Measurements from ENCODE around the gene PNKD.

PNKD gene

DNA sequence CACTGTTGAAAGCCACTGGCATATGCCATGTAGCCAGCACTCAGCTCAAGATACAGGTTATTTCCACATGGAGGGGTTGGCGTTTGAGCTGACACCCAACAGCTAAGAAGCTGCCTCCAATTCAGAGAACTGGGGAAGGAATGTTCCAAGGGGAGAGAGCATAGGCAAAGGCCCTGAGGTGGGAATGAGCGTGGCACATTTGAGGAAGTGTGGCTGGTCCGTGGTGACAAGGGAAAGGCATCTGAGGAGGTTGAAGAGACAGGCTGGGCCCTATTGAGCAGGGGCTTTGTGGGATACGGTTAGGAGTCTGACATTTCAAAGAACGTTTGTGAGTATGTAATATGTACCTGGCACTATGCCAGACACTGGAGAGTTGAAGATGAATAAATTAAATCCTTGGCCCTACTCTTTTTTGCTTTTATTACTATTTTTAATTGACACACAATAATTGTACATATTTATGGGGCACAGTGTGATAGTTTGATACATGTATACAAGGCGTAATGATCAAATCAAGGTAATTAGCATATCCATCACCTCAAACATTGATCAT lies 49.6 kb downstream of the PNKD start:
- H3K9me3 ChIP-seq (ENCODE audit: control insufficient read depth, low read length), result no peaks in the 10 kb centered on the region
- H3K27me3 ChIP-seq (ENCODE audit: control insufficient read depth, insufficient read depth, low read length), result no peaks in the 10 kb centered on the region
- H3K36me3 ChIP-seq (ENCODE audit: control insufficient read depth, insufficient read depth, low read length), result no peaks in the 10 kb centered on the region
- H3K9ac ChIP-seq (ENCODE audit: low read length), result no peak overlapping the region
- peaks cover 44% of the 10 kb centered on the region for H3K4me1 ChIP-seq (ENCODE audit: control insufficient read depth, insufficient read depth, low read length)
- no peak overlapping the region for H3K4me3 ChIP-seq (ENCODE audit: low read length)

- H3K9me3 ChIP-seq (ENCODE audit: control insufficient read depth, low read length), result no peaks in the 10 kb centered on the region
- no peaks in the 10 kb centered on the region for H3K27me3 ChIP-seq (ENCODE audit: control insufficient read depth, insufficient read depth, low read length)
- no peak overlapping the region for H3K4me3 ChIP-seq (ENCODE audit: low read length)
- peaks cover 46% of the 10 kb centered on the region for H3K4me1 ChIP-seq (ENCODE audit: control insufficient read depth, insufficient read depth, low read length)
- H3K36me3 ChIP-seq (ENCODE audit: control insufficient read depth, insufficient read depth, low read length), result no peaks in the 10 kb centered on the region
- no peak overlapping the region for H3K9ac ChIP-seq (ENCODE audit: low read length)
These were observed 50.5 kb downstream of the PNKD start for GRCh38 chr2:218320704-218321336.

GRCh38 chr2:218322768-218323525 lies 52.6 kb downstream of the PNKD start:
- Histone ChIP-seq H3K9ac (ENCODE audit: low read length) (peak overlapping the region; percentile 90), H3K4me1 (ENCODE audit: control insufficient read depth, insufficient read depth, low read length) (peaks cover 55% of the 10 kb centered on the region), H3K36me3 (ENCODE audit: control insufficient read depth, insufficient read depth, low read length) (no peaks in the 10 kb centered on the region), H3K9me3 (ENCODE audit: control insufficient read depth, low read length) (no peaks in the 10 kb centered on the region), H3K27me3 (ENCODE audit: control insufficient read depth, insufficient read depth, low read length) (no peaks in the 10 kb centered on the region), H3K4me3 (ENCODE audit: low read length) (peak overlapping the region; percentile 93)

GRCh38 chr2:218323526-218324472 lies 53.5 kb downstream of the PNKD start:
- Histone ChIP-seq H3K9me3 (ENCODE audit: control insufficient read depth, low read length) (no peaks in the 10 kb centered on the region), H3K4me3 (ENCODE audit: low read length) (peak overlapping the region; percentile 93), H3K4me1 (ENCODE audit: control insufficient read depth, insufficient read depth, low read length) (peaks cover 55% of the 10 kb centered on the region), H3K9ac (ENCODE audit: low read length) (peak overlapping the region; percentile 90), H3K36me3 (ENCODE audit: control insufficient read depth, insufficient read depth, low read length) (no peaks in the 10 kb centered on the region), H3K27me3 (ENCODE audit: control insufficient read depth, insufficient read depth, low read length) (no peaks in the 10 kb centered on the region)

GRCh38 chr2:218325566-218326160 lies 55.3 kb downstream of the PNKD start:
- Histone ChIP-seq H3K9ac (ENCODE audit: low read length) (peak overlapping the region; percentile 12), H3K4me1 (ENCODE audit: control insufficient read depth, insufficient read depth, low read length) (peaks cover 65% of the 10 kb centered on the region), H3K27me3 (ENCODE audit: control insufficient read depth, insufficient read depth, low read length) (no peaks in the 10 kb centered on the region), H3K9me3 (ENCODE audit: control insufficient read depth, low read length) (no peaks in the 10 kb centered on the region), H3K36me3 (ENCODE audit: control insufficient read depth, insufficient read depth, low read length) (no peaks in the 10 kb centered on the region), H3K4me3 (ENCODE audit: low read length) (no peak overlapping the region)

GRCh38 chr2:218326315-218326714 lies 56.0 kb downstream of the PNKD start:
- H3K4me3 ChIP-seq (ENCODE audit: low read length), result no peak overlapping the region
- H3K4me1 ChIP-seq (ENCODE audit: control insufficient read depth, insufficient read depth, low read length), result peaks cover 61% of the 10 kb centered on the region
- peak overlapping the region; percentile 12 for H3K9ac ChIP-seq (ENCODE audit: low read length)
- H3K9me3 ChIP-seq (ENCODE audit: control insufficient read depth, low read length), result no peaks in the 10 kb centered on the region
- H3K36me3 ChIP-seq (ENCODE audit: control insufficient read depth, insufficient read depth, low read length), result no peaks in the 10 kb centered on the region
- H3K27me3 ChIP-seq (ENCODE audit: control insufficient read depth, insufficient read depth, low read length), result no peaks in the 10 kb centered on the region

- H3K36me3 ChIP-seq (ENCODE audit: control insufficient read depth, insufficient read depth, low read length), result no peaks in the 10 kb centered on the region
- H3K4me1 ChIP-seq (ENCODE audit: control insufficient read depth, insufficient read depth, low read length), result peaks cover 48% of the 10 kb centered on the region
- no peak overlapping the region for H3K9ac ChIP-seq (ENCODE audit: low read length)
These were observed 57.3 kb downstream of the PNKD start for GRCh38 chr2:218327451-218328210.

DNA sequence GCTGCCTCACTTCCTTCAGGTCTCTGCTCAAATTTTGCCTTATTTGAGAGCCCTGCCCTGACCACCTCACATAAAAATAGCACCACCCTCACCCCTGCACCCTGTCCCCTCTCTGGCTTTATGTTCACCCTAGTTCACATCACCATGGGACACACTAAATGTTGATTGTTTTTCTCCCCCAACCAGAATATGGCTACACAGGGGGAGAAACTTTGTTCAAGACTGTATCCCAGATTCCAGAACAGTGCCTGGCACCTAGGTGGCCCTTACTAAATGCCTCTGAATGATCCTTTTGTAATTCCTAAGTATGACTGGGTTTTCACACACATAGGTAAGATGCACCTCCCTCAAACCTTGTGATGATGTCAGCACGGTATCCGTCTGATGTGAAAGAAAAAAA lies 58.0 kb downstream of the PNKD start:
- Histone ChIP-seq H3K27me3 (ENCODE audit: control insufficient read depth, insufficient read depth, low read length) (no peaks in the 10 kb centered on the region), H3K36me3 (ENCODE audit: control insufficient read depth, insufficient read depth, low read length) (no peaks in the 10 kb centered on the region), H3K9ac (ENCODE audit: low read length) (no peak overlapping the region), H3K9me3 (ENCODE audit: control insufficient read depth, low read length) (no peaks in the 10 kb centered on the region), H3K4me3 (ENCODE audit: low read length) (no peak overlapping the region), H3K4me1 (ENCODE audit: control insufficient read depth, insufficient read depth, low read length) (peaks cover 47% of the 10 kb centered on the region)

More at GRCh38 chr2:218327451-218328210, 57.3 kb downstream of the PNKD start:
- no peak overlapping the region for H3K4me3 ChIP-seq (ENCODE audit: low read length)
- no peaks in the 10 kb centered on the region for H3K9me3 ChIP-seq (ENCODE audit: control insufficient read depth, low read length)
- no peaks in the 10 kb centered on the region for H3K27me3 ChIP-seq (ENCODE audit: control insufficient read depth, insufficient read depth, low read length)

DNA sequence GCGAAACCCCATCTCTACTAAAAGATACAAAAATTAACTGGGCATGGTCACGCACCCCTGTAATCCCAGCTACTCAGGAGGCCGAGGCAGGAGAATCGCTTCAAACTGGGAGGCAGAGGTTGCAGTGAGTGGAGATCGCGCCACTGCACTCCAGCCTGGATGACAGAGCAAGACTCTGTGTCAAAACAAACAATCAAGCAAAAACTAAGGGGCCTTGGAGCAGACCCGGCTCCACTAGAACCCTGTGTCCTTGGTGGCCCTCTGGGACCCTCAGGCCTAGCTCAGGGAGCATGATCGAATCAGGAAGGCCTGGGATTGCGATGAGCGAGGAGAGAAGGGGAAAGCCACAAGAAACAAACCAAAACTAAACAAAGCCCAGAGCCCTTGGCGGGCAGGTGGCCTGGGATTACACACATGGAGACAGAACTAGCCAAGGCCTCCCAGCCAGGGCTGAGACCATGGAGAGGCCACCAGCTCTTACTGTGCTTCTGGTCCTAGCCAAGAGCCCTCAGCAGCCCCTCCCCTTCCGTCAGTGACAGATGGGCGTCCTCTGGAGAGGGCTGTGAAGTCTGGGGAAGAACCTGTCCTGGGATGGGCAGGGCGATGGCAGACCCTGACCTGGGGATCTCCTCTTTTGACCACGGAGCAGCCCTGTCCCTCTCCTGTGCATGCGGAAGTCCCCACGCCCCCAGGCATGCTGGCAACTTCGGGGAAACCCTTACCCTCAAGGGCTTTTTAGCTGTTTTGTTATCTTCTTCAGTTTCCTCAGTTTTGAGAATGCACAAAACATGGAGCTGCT lies 58.9 kb downstream of the PNKD start:
- Histone ChIP-seq H3K4me3 (ENCODE audit: low read length) (no peak overlapping the region), H3K27me3 (ENCODE audit: control insufficient read depth, insufficient read depth, low read length) (no peaks in the 10 kb centered on the region), H3K36me3 (ENCODE audit: control insufficient read depth, insufficient read depth, low read length) (no peaks in the 10 kb centered on the region), H3K4me1 (ENCODE audit: control insufficient read depth, insufficient read depth, low read length) (peaks cover 41% of the 10 kb centered on the region), H3K9ac (ENCODE audit: low read length) (no peak overlapping the region), H3K9me3 (ENCODE audit: control insufficient read depth, low read length) (no peaks in the 10 kb centered on the region)

DNA sequence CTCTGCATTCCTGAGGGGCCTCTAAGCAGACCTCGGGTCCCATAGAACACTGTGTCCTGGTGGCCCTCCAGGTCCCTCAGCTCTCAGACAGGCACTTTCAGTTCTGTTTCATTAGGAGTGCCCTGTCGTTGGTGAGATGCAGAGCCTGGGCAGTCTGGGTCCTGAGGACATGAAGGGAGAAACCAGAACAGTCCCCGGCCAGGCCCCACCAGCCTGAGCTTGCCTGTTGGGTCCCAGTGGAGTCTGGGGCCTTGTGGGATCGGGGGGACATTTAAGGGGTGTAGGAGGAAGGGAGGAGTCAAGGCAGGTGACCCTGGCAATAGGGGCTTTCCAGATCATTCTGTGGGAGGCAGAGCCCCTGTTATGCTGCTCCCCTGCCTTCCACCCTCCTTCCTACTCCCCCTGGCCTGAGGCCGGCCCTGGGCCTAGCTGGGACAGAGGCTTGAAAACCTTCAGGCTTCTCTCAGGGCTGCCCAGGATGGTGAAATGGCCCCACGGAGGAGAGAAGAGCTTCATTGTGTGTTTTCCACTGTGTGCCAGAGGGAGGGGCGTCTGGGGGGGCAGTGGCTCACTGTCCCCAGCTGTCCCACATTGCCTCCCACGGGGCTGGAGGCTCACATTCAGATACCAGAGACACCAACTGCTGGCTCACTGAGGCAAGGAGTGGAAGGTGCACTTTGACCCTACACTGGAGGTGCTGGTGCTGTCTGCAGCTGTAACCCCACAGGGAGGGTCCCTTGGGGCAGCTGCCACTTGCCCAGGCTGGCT lies 59.7 kb downstream of the PNKD start:
- Histone ChIP-seq H3K4me3 (ENCODE audit: low read length) (no peak overlapping the region), H3K4me1 (ENCODE audit: control insufficient read depth, insufficient read depth, low read length) (peaks cover 37% of the 10 kb centered on the region), H3K9ac (ENCODE audit: low read length) (no peak overlapping the region), H3K27me3 (ENCODE audit: control insufficient read depth, insufficient read depth, low read length) (no peaks in the 10 kb centered on the region), H3K36me3 (ENCODE audit: control insufficient read depth, insufficient read depth, low read length) (no peaks in the 10 kb centered on the region), H3K9me3 (ENCODE audit: control insufficient read depth, low read length) (no peaks in the 10 kb centered on the region)

All from mucosa of stomach (tissue), 1 donor.